Smooth muscle cell (in vitro differentiated cells): ENCODE data around the gene KIDINS220. TPM values are rescaled to one million over a fixed set of nuclear protein-coding genes. Genes with fewer than 3 reads are reported as not detected.

Experiments used
- DNase-seq: peaks from one replicate; lab custom pipeline; 2025; ENCODE audit not compliant: unreplicated experiment; lab: John Stamatoyannopoulos, UW
- H2AFZ ChIP-seq: fragments of 200-600 bp; sonication (generic); 2 replicates; pipeline ENCODE4 v1.6.0; 2016; ENCODE audit warnings: antibody characterized with exemption, low read depth, mild to moderate bottlenecking
- H3F3A ChIP-seq: fragments of 200-600 bp; sonication (generic); 2 replicates; pipeline ENCODE4 v1.6.0; 2017; ENCODE audit warnings: antibody characterized with exemption, low read depth
- H3K27ac ChIP-seq: fragments of 200-600 bp; sonication (generic); 2 replicates; pipeline ENCODE4 v1.5.1; 2016; ENCODE audit warnings: low read depth, mild to moderate bottlenecking
- H3K27me3 ChIP-seq: fragments of 200-600 bp; sonication (generic); 2 replicates; pipeline ENCODE4 v1.6.1; 2016; ENCODE audit warnings: low read depth, mild to moderate bottlenecking
- H3K36me3 ChIP-seq: fragments of 200-600 bp; sonication (generic); 2 replicates; pipeline ENCODE4 v1.5.1; 2016; ENCODE audit warnings: low read depth
- H3K4me1 ChIP-seq: fragments of 200-600 bp; sonication (generic); 2 replicates; pipeline ENCODE4 v1.5.1; 2016; ENCODE audit warnings: low read depth
- H3K4me2 ChIP-seq: fragments of 200-600 bp; sonication (generic); 2 replicates; pipeline ENCODE4 v1.6.0; 2016; ENCODE audit warnings: mild to moderate bottlenecking
- H3K4me3 ChIP-seq: fragments of 200-600 bp; sonication (generic); 2 replicates; pipeline ENCODE4 v1.5.1; 2016; ENCODE audit warnings: mild to moderate bottlenecking
- H3K79me2 ChIP-seq: fragments of 200-600 bp; sonication (generic); 2 replicates; pipeline ENCODE4 v1.6.0; 2016; ENCODE audit warnings: low read depth, mild to moderate bottlenecking
- H3K9ac ChIP-seq: fragments of 200-600 bp; sonication (generic); 2 replicates; pipeline ENCODE4 v1.6.0; 2016; ENCODE audit warnings: low read depth
- H3K9me3 ChIP-seq: fragments of 200-600 bp; sonication (generic); replicated peaks from 2 replicates; pipeline ENCODE4 v1.5.1; 2016; ENCODE audit warnings: low read depth
- H4K20me1 ChIP-seq: fragments of 200-600 bp; sonication (generic); 2 replicates; pipeline ENCODE4 v1.6.0; 2016; ENCODE audit warnings: low read depth
- CTCF ChIP-seq: fragments of 200-600 bp; sonication (generic); IDR thresholded peaks from 2 replicates; pipeline ENCODE4 v1.5.1; 2017; ENCODE audit warnings: borderline replicate concordance, mild to moderate bottlenecking, antibody characterized with exemption; ENCODE audit not compliant: insufficient read depth, poor library complexity, severe bottlenecking
- WGBS: methylation state at CpG from one replicate; pipeline ENCODE4 v1.1.7; 2016; ENCODE audit warnings: low lambda C conversion rate; 5-methylcytosine and 5-hydroxymethylcytosine counted together
- polyA plus RNA-seq: library from polyadenylated mRNA; unstranded; fragments of >200 nt; fragmentation: Nextera tagmentation; extraction: Ambion mirVana; gene quantifications from 2 replicates; pipeline ENCODE4 v1.2.1, GENCODE V29; 2016
- total RNA-seq: library from RNA; depleted of rRNA; stranded (reverse); fragments of >200 nt; gene quantifications from 2 replicates; pipeline ENCODE4 v1.2.3, GENCODE V29; 2014

KIDINS220 gene
- total and polyA plus RNA-seq, 2 experiments from 2014 or later = 17.8 to 54.9 TPM

GRCh38 chr2:8850845-8851487 is 13.6 kb upstream of the KIDINS220 start:
- 88% methylated on average over 8 of the region's 8 CpGs for WGBS
- TF ChIP-seq CTCF = no peak
- H3K9ac ChIP-seq = no peak overlapping the region
- no peaks in the 10 kb centered on the region for H4K20me1 ChIP-seq
- H3K4me3 ChIP-seq = no peak overlapping the region
- H3K79me2 ChIP-seq = no peaks in the 10 kb centered on the region
- no peak overlapping the region for H3K27ac ChIP-seq
- H3K9me3 ChIP-seq = no peaks in the 10 kb centered on the region
- no peak for DNase-seq
- no peaks in the 10 kb centered on the region for H3K4me1 ChIP-seq
- no peak overlapping the region for H3K4me2 ChIP-seq
- H2AFZ ChIP-seq = no peak overlapping the region
- no peaks in the 10 kb centered on the region for H3K27me3 ChIP-seq
- no peaks in the 10 kb centered on the region for H3F3A ChIP-seq
- no peaks in the 10 kb centered on the region for H3K36me3 ChIP-seq

DNA sequence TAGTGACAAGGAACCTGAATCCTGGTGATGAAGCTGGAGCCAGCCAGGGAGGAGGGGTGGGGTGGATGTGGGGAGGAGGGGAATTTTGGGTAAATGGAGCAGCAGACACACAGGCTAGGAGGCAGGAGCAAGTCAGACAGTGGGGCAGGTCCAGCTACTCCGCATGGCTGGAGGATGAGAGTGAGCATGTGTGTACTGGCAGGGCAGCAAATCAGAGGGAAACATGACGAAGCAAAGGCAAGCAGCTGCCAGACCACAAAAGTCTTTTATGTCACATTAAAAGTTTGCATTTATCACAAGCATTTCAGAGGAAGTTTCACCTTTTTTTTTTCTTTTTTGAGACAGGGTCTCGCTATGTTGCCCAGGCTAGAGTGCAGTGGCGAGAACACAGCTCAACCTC is 11.9 kb upstream of the KIDINS220 start:
- H3K4me2 ChIP-seq = no peak overlapping the region
- H3K4me1 ChIP-seq = no peaks in the 10 kb centered on the region
- H3F3A ChIP-seq = no peaks in the 10 kb centered on the region
- no peak for TF ChIP-seq CTCF
- DNase-seq = no peak
- 77% methylated on average over 4 of the region's 4 CpGs for WGBS
- no peak overlapping the region for H3K27ac ChIP-seq
- no peaks in the 10 kb centered on the region for H3K9me3 ChIP-seq
- no peaks in the 10 kb centered on the region for H4K20me1 ChIP-seq
- H3K79me2 ChIP-seq = no peaks in the 10 kb centered on the region
- H3K4me3 ChIP-seq = no peak overlapping the region
- no peak overlapping the region for H2AFZ ChIP-seq
- H3K9ac ChIP-seq = no peak overlapping the region
- no peaks in the 10 kb centered on the region for H3K36me3 ChIP-seq
- no peaks in the 10 kb centered on the region for H3K27me3 ChIP-seq

- Histone ChIP-seq H3K27me3 (no peaks in the 10 kb centered on the region), H3K36me3 (no peaks in the 10 kb centered on the region), H3K27ac (no peak overlapping the region), H3K79me2 (no peaks in the 10 kb centered on the region), H3K9me3 (no peaks in the 10 kb centered on the region), H2AFZ (no peak overlapping the region), H3K9ac (no peak overlapping the region), H3K4me2 (no peak overlapping the region), H3F3A (no peaks in the 10 kb centered on the region), H3K4me1 (no peaks in the 10 kb centered on the region), H4K20me1 (no peaks in the 10 kb centered on the region), H3K4me3 (no peak overlapping the region)
- 79% methylated on average over 7 of the region's 7 CpGs for WGBS
- TF ChIP-seq CTCF = no peak
- no peak for DNase-seq
Observed at GRCh38 chr2:8848328-8849100, 11.1 kb upstream of the KIDINS220 start.
